ENCODE results near the gene ITM2C.

ITM2C gene

DNA sequence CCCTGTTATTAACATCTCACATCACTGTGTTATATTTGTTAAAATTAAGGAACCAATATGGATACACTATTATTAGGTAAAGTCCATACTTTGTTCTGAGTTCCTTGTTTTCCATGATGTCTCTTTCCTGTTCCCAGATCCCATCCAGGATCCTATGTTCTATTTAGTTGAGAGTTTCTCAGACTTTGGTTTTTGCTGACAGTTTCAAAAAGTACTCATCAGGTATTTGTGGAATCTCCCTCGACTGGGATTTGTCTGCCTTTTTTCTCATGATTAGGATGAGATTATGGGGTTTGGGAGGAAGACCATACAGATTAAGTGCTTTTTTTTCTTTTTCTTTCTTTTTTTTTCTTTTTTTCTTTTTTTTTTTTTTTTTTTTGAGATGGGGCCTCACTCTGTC is 39.4 kb upstream of the ITM2C start:
- no peak for TF ChIP-seq CEBPB (IDR thresholded peaks at IDR 0.05)
- TF ChIP-seq CREB1 (IDR thresholded peaks at IDR 0.05; ENCODE audit: low read depth) = no peak
- TF ChIP-seq, protein P1, sequence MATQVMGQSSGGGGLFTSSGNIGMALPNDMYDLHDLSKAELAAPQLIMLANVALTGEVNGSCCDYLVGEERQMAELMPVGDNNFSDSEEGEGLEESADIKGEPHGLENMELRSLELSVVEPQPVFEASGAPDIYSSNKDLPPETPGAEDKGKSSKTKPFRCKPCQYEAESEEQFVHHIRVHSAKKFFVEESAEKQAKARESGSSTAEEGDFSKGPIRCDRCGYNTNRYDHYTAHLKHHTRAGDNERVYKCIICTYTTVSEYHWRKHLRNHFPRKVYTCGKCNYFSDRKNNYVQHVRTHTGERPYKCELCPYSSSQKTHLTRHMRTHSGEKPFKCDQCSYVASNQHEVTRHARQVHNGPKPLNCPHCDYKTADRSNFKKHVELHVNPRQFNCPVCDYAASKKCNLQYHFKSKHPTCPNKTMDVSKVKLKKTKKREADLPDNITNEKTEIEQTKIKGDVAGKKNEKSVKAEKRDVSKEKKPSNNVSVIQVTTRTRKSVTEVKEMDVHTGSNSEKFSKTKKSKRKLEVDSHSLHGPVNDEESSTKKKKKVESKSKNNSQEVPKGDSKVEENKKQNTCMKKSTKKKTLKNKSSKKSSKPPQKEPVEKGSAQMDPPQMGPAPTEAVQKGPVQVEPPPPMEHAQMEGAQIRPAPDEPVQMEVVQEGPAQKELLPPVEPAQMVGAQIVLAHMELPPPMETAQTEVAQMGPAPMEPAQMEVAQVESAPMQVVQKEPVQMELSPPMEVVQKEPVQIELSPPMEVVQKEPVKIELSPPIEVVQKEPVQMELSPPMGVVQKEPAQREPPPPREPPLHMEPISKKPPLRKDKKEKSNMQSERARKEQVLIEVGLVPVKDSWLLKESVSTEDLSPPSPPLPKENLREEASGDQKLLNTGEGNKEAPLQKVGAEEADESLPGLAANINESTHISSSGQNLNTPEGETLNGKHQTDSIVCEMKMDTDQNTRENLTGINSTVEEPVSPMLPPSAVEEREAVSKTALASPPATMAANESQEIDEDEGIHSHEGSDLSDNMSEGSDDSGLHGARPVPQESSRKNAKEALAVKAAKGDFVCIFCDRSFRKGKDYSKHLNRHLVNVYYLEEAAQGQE (IDR thresholded peaks at IDR 0.05; ENCODE audit: low read depth) = no peak
- no peak for TF ChIP-seq EGR1 (IDR thresholded peaks at IDR 0.05)
- no peak for TF ChIP-seq RAD21 (IDR thresholded peaks at IDR 0.05; ENCODE audit: low read depth)
- TF ChIP-seq YY1 (IDR thresholded peaks at IDR 0.05; ENCODE audit: low read depth) = no peak
- no peak for TF ChIP-seq ZBTB7A (IDR thresholded peaks at IDR 0.05; ENCODE audit: low read depth)
- TF ChIP-seq, protein P2, sequence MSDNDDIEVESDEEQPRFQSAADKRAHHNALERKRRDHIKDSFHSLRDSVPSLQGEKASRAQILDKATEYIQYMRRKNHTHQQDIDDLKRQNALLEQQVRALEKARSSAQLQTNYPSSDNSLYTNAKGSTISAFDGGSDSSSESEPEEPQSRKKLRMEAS (IDR thresholded peaks at IDR 0.05) = no peak
- no peak for TF ChIP-seq EP300 (IDR thresholded peaks at IDR 0.05; ENCODE audit: borderline replicate concordance)
- no peak for TF ChIP-seq TCF12 (IDR thresholded peaks at IDR 0.05; ENCODE audit: low read depth)
- TF ChIP-seq FOXM1 (IDR thresholded peaks at IDR 0.05; ENCODE audit: borderline replicate concordance, low read depth) = no peak
- no peak for TF ChIP-seq TEAD4 (IDR thresholded peaks at IDR 0.05)
- no peak for TF ChIP-seq NFIC (IDR thresholded peaks at IDR 0.05)

DNA sequence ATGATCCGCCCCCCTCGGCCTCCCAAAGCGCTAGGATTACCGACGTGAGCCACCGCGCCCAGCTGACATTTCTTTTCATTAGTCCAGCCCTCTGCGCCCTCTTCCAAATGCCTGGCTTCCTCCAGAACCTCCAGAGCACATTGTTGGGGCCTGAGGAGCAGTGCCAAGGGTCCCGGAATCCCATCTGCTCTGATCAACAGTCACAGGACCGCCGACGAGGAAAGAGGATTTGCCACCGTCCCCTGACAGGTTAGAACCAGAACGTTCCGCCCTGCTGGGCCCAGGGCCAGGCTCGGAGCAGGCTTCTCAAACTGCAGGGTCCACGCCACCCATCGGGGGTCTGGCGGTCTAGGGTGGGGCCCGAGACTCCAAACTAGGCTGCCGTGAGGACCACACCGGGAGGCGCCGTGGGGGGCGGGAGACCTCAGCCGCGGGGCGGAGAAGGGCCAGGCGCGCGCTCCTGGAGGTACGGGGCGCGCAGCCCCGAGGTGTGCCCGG is 36.9 kb upstream of the ITM2C start:
- TF ChIP-seq EP300 (IDR thresholded peaks at IDR 0.05; ENCODE audit: borderline replicate concordance) (no peak), FOXM1 (IDR thresholded peaks at IDR 0.05; ENCODE audit: borderline replicate concordance, low read depth) (no peak), CEBPB (IDR thresholded peaks at IDR 0.05) (no peak), EGR1 (IDR thresholded peaks at IDR 0.05) (no peak), YY1 (IDR thresholded peaks at IDR 0.05; ENCODE audit: low read depth) (no peak), NFIC (IDR thresholded peaks at IDR 0.05) (no peak), CREB1 (IDR thresholded peaks at IDR 0.05; ENCODE audit: low read depth) (no peak), TEAD4 (IDR thresholded peaks at IDR 0.05) (no peak), TCF12 (IDR thresholded peaks at IDR 0.05; ENCODE audit: low read depth) (no peak), ZBTB7A (IDR thresholded peaks at IDR 0.05; ENCODE audit: low read depth) (no peak), TAF1 (IDR thresholded peaks at IDR 0.05; ENCODE audit: low read depth) (no peak), RAD21 (IDR thresholded peaks at IDR 0.05; ENCODE audit: low read depth) (no peak)
- TF ChIP-seq, protein P3, sequence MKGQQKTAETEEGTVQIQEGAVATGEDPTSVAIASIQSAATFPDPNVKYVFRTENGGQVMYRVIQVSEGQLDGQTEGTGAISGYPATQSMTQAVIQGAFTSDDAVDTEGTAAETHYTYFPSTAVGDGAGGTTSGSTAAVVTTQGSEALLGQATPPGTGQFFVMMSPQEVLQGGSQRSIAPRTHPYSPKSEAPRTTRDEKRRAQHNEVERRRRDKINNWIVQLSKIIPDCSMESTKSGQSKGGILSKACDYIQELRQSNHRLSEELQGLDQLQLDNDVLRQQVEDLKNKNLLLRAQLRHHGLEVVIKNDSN (IDR thresholded peaks at IDR 0.05) = no peak
- TF ChIP-seq, protein P1 (IDR thresholded peaks at IDR 0.05; ENCODE audit: low read depth) = no peak
- TF ChIP-seq, protein P2 (IDR thresholded peaks at IDR 0.05) = no peak

DNA sequence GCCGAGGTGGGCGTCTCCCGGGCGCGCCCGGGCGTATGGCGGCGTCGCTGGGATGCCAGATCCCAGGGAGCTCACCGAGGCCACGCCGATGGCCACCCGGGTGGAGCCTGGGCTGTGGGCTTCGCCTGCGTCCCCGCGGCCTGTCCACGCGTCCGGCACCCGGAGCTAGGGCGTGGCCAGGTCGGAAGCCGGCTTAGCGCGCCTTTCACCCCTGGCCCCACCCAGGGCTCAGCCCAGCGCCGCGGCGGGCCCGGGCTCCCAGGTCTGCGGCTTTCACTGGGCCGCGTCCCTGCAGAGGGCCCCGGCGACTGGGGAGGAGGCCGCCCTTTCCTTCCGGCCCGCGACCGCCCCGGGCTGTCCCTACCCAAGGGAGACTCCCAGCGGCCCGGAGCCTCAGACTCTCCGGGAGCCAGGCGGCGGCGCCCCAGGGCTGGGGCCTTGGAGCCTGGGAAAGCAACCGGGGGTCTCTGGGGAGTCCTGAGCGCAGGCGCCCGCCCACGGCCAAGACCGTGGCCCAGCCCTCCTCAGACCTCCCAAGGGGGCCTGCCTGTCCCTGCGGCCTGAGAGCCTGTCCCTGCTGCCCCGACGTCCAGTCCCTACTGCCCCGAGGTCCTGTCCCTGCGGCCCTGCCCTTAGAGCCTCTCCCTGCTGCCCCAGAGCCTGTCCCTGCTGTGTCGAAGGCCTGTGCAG is 36.3 kb upstream of the ITM2C start:
- TF ChIP-seq TAF1 (IDR thresholded peaks at IDR 0.05; ENCODE audit: low read depth) (no peak), TEAD4 (IDR thresholded peaks at IDR 0.05) (no peak), RAD21 (IDR thresholded peaks at IDR 0.05; ENCODE audit: low read depth) (no peak), CEBPB (IDR thresholded peaks at IDR 0.05) (no peak), ZBTB7A (IDR thresholded peaks at IDR 0.05; ENCODE audit: low read depth) (no peak), FOXM1 (IDR thresholded peaks at IDR 0.05; ENCODE audit: borderline replicate concordance, low read depth) (no peak), EP300 (IDR thresholded peaks at IDR 0.05; ENCODE audit: borderline replicate concordance) (no peak), CREB1 (IDR thresholded peaks at IDR 0.05; ENCODE audit: low read depth) (no peak)
- TF ChIP-seq, protein P3 (IDR thresholded peaks at IDR 0.05) = no peak

DNA sequence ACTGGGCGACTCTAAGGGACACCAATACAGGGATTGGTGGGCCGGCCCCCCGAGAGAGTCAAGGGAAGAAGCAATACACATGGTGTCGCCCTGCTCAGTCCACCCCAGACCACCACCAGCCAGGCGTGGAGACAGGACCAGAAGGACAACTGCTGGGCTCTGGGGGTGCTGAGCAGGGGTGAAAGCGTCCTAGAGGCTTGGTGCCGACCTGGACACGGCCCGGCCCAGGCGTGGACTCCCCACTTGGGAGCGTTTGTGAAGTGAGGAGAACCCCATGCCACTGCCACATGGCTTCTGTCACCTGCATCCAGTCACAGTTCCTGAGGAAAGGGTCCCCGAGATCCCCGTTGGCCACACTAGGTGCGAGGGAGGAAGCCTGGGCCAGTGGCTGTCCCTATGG is 35.4 kb upstream of the ITM2C start:
- no peak for TF ChIP-seq TEAD4 (IDR thresholded peaks at IDR 0.05)
- TF ChIP-seq, protein P1 (IDR thresholded peaks at IDR 0.05; ENCODE audit: low read depth) = no peak
- no peak for TF ChIP-seq FOXM1 (IDR thresholded peaks at IDR 0.05; ENCODE audit: borderline replicate concordance, low read depth)
- no peak for TF ChIP-seq NFIC (IDR thresholded peaks at IDR 0.05)
- TF ChIP-seq, protein P3 (IDR thresholded peaks at IDR 0.05) = no peak
- no peak for TF ChIP-seq RAD21 (IDR thresholded peaks at IDR 0.05; ENCODE audit: low read depth)
- no peak for TF ChIP-seq CEBPB (IDR thresholded peaks at IDR 0.05)
- TF ChIP-seq EGR1 (IDR thresholded peaks at IDR 0.05) = no peak
- TF ChIP-seq CREB1 (IDR thresholded peaks at IDR 0.05; ENCODE audit: low read depth) = no peak
- TF ChIP-seq YY1 (IDR thresholded peaks at IDR 0.05; ENCODE audit: low read depth) = no peak
- no peak for TF ChIP-seq EP300 (IDR thresholded peaks at IDR 0.05; ENCODE audit: borderline replicate concordance)
- TF ChIP-seq ZBTB7A (IDR thresholded peaks at IDR 0.05; ENCODE audit: low read depth) = no peak
- TF ChIP-seq, protein P2 (IDR thresholded peaks at IDR 0.05) = no peak
- no peak for TF ChIP-seq TCF12 (IDR thresholded peaks at IDR 0.05; ENCODE audit: low read depth)
- TF ChIP-seq TAF1 (IDR thresholded peaks at IDR 0.05; ENCODE audit: low read depth) = no peak

Measured in Ishikawa (cell line).